HEK293 (cell line): ENCODE measurements around the gene THRA.
A peak's percentile ranks its signal among the peaks of the same experiment; 100 is the strongest.

Experiments used
- CTCF ChIA-PET: fragments of 350-600 bp; formaldehyde crosslinking; extraction: SDS; loops from one replicate; lab custom pipeline; 2021; ENCODE audit warnings: antibody characterized with exemption; lab: Yijun Ruan, JAX
- POLR2A ChIA-PET: fragments of 300-600 bp; formaldehyde crosslinking; extraction: SDS; loops from one replicate; lab custom pipeline; 2020; ENCODE audit warnings: antibody characterized with exemption, inconsistent platforms; lab: Yijun Ruan, JAX
- H3K27ac ChIP-seq: fragments of 200-500 bp; sonication (Bioruptor generic); 2 replicates; pipeline ENCODE4 v1.5.1; 2014; ENCODE audit warnings: low read depth, low read length, control low read depth, inconsistent platforms; ENCODE audit errors: extremely low read depth
- H3K36me3 ChIP-seq, 2 experiments: fragments of 200-500 bp in 1 of 2; sonication (Bioruptor generic) in 1 of 2; 1 replicate in 1 of 2; 2 replicates in 1 of 2; pipeline ENCODE4 v1.5.1; 2014 to 2017; ENCODE audit warnings: inconsistent platforms in 2 of 2, low read length in 2 of 2; ENCODE audit not compliant: control insufficient read depth in 2 of 2, insufficient read depth in 1 of 2
- H3K4me1 ChIP-seq: fragments of 200-500 bp; sonication (Bioruptor generic); 2 replicates; pipeline ENCODE4 v1.5.1; 2014; ENCODE audit warnings: mild to moderate bottlenecking, low read length, inconsistent platforms; ENCODE audit not compliant: control insufficient read depth, insufficient read depth
- H3K4me3 ChIP-seq: 2 replicates; pipeline ENCODE4 v1.5.1; 2011; ENCODE audit warnings: low read depth, mild to moderate bottlenecking, control low read depth, low read length, moderate library complexity
- H3K9me3 ChIP-seq: fragments of 200-500 bp; sonication (Bioruptor generic); 2 replicates; pipeline ENCODE4 v1.5.1; 2014; ENCODE audit warnings: low read depth, low read length, inconsistent platforms; ENCODE audit not compliant: control insufficient read depth, insufficient read depth
- EGR2 ChIP-seq: fragments of 450-650 bp; formaldehyde crosslinking; IDR thresholded peaks from 2 replicates; pipeline ENCODE4 v1.5.1; 2016; ENCODE audit warnings: low read depth, missing biosample characterization, missing genetic modification characterization
- HOXD13 ChIP-seq: sonication (generic); formaldehyde crosslinking; IDR thresholded peaks from 2 replicates; pipeline ENCODE4 v1.8.0; 2022; ENCODE audit warnings: missing genetic modification reagents, borderline replicate concordance
- KLF9 ChIP-seq: fragments of 450-650 bp; formaldehyde crosslinking; IDR thresholded peaks from 2 replicates; pipeline ENCODE4 v1.5.1; 2016; ENCODE audit warnings: missing biosample characterization, missing genetic modification characterization, low read depth
- REST ChIP-seq: fragments of 450-650 bp; formaldehyde crosslinking; IDR thresholded peaks from 2 replicates; pipeline ENCODE4 v1.5.1; 2016; ENCODE audit warnings: missing biosample characterization, missing genetic modification characterization
- SCRT1 ChIP-seq: fragments of 450-650 bp; formaldehyde crosslinking; IDR thresholded peaks from 2 replicates; pipeline ENCODE4 v1.5.1; 2016; ENCODE audit warnings: missing biosample characterization, missing genetic modification characterization, borderline replicate concordance
- SCRT2 ChIP-seq: fragments of 450-650 bp; formaldehyde crosslinking; IDR thresholded peaks from 2 replicates; pipeline ENCODE4 v1.5.1; 2016; ENCODE audit warnings: missing biosample characterization, missing genetic modification characterization
- SP7 ChIP-seq: fragments of 450-650 bp; formaldehyde crosslinking; IDR thresholded peaks from 2 replicates; pipeline ENCODE4 v1.5.1; 2016; ENCODE audit warnings: missing biosample characterization, missing genetic modification characterization
- ZBTB17 ChIP-seq: fragments of 450-650 bp; formaldehyde crosslinking; IDR thresholded peaks from 2 replicates; pipeline ENCODE4 v1.5.1; 2016; ENCODE audit warnings: missing biosample characterization, missing genetic modification characterization
- ZBTB44 ChIP-seq: fragments of 450-650 bp; IDR thresholded peaks from 2 replicates; pipeline ENCODE4 v1.5.1; 2018; ENCODE audit warnings: missing biosample characterization, mild to moderate bottlenecking, missing genetic modification characterization
- ZFHX2 ChIP-seq: fragments of 450-650 bp; formaldehyde crosslinking; conservative IDR thresholded peaks from 2 replicates; pipeline ENCODE4 v1.5.1; 2016; ENCODE audit warnings: missing biosample characterization, missing genetic modification characterization
- ZFP41 ChIP-seq: fragments of 450-650 bp; formaldehyde crosslinking; IDR thresholded peaks from 2 replicates; pipeline ENCODE4 v1.5.1; 2016; ENCODE audit warnings: missing biosample characterization, missing genetic modification characterization, borderline replicate concordance
- ZNF140 ChIP-seq: fragments of 450-650 bp; formaldehyde crosslinking; IDR thresholded peaks from 2 replicates; pipeline ENCODE4 v1.5.1; 2016; ENCODE audit warnings: missing biosample characterization, missing genetic modification characterization
- ZNF266 ChIP-seq: fragments of 450-650 bp; formaldehyde crosslinking; IDR thresholded peaks from 2 replicates; pipeline ENCODE4 v1.5.1; 2016; ENCODE audit warnings: missing biosample characterization, missing genetic modification characterization, low read depth
- ZNF558 ChIP-seq: fragments of 450-650 bp; formaldehyde crosslinking; IDR thresholded peaks from 2 replicates; pipeline ENCODE4 v1.5.1; 2016; ENCODE audit warnings: missing biosample characterization, missing genetic modification characterization
- ZNF561 ChIP-seq: fragments of 450-650 bp; IDR thresholded peaks from 2 replicates; pipeline ENCODE4 v1.5.1; 2018; ENCODE audit warnings: missing biosample characterization, missing genetic modification characterization, borderline replicate concordance
- ZNF624 ChIP-seq: fragments of 450-650 bp; formaldehyde crosslinking; IDR thresholded peaks from 2 replicates; pipeline ENCODE4 v1.5.1; 2017; ENCODE audit warnings: missing biosample characterization, missing genetic modification characterization
- ZNF837 ChIP-seq: fragments of 450-650 bp; formaldehyde crosslinking; IDR thresholded peaks from 2 replicates; pipeline ENCODE4 v1.5.1; 2016; ENCODE audit warnings: missing biosample characterization, missing genetic modification characterization
- ZXDB ChIP-seq: fragments of 450-650 bp; formaldehyde crosslinking; IDR thresholded peaks from 2 replicates; pipeline ENCODE4 v1.5.1; 2016; ENCODE audit warnings: missing biosample characterization, missing genetic modification characterization
- TF ChIP-seq, protein P1 (sequence below): fragments of 450-650 bp; formaldehyde crosslinking; IDR thresholded peaks from 2 replicates; pipeline ENCODE4 v1.5.1; 2017; ENCODE audit warnings: missing biosample characterization, missing genetic modification characterization
- TF ChIP-seq, protein P2 (sequence below): fragments of 450-650 bp; formaldehyde crosslinking; IDR thresholded peaks from 2 replicates; pipeline ENCODE4 v1.5.1; 2016; ENCODE audit warnings: missing biosample characterization, missing genetic modification characterization

THRA gene

GRCh38 chr17:40063187-40063771 lies 514 bp downstream of the THRA start (continued):
- TF ChIP-seq REST (tag by site-specific recombination) = no peak
- TF ChIP-seq HOXD13 (CRISPR knock-in tag) = no peak
- no peak for TF ChIP-seq ZNF140 (tag by site-specific recombination)
- no peak for TF ChIP-seq ZBTB17
- TF ChIP-seq, protein P1, sequence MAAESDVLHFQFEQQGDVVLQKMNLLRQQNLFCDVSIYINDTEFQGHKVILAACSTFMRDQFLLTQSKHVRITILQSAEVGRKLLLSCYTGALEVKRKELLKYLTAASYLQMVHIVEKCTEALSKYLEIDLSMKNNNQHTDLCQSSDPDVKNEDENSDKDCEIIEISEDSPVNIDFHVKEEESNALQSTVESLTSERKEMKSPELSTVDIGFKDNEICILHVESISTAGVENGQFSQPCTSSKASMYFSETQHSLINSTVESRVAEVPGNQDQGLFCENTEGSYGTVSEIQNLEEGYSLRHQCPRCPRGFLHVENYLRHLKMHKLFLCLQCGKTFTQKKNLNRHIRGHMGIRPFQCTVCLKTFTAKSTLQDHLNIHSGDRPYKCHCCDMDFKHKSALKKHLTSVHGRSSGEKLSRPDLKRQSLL (tag by site-specific recombination) = no peak
- TF ChIP-seq ZXDB (tag by site-specific recombination) = no peak
- TF ChIP-seq ZNF624 (tag by site-specific recombination) = no peak
- no peak for TF ChIP-seq ZNF837 (tag by site-specific recombination)
- TF ChIP-seq ZFP41 (tag by site-specific recombination) = no peak
- no peak for TF ChIP-seq ZNF558 (tag by site-specific recombination)
- 0 out of 2 replicates have a peak, but pooled peaks have one; percentile 35 for TF ChIP-seq ZNF561 (tag by site-specific recombination)
- no peak for TF ChIP-seq ZNF266 (tag by site-specific recombination)

DNA sequence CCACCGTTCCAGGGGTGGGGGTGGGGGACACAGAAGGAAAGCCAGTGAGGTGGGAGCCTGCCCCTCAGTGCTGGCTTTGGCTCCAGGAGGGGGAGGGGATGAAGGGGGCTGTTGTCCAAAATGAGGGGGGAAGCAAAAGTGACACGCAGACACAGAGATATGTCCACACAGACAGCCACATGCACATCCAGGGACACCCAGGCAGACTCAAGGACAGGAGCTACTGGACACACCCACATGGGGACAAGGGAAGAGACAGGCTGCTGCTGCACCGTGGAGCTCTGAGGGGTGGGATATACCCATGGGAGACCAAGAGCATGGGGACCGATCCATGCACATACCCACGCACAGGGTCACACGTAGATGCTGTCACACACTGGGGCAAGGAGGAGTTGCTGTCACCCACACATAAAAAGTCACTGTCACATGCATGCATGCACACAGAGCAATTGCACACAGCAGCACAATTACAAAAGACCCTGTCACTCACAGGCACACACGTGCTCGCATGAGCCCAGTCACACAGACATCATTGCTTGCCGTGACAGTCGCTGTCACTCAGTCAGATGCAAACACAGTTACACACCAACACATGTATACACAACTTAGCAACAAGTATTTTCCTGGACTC lies 1.3 kb downstream of the THRA start:
- Histone ChIP-seq H3K36me3 (no peaks in the 10 kb centered on the region), H3K9me3 (no peaks in the 10 kb centered on the region), H3K4me1 (peaks cover 20% of the 10 kb centered on the region), H3K27ac (no peak overlapping the region; the same call in 1 of the 2 replicates), H3K4me3 (peak overlapping the region; percentile 84)
- TF ChIP-seq, protein P2, sequence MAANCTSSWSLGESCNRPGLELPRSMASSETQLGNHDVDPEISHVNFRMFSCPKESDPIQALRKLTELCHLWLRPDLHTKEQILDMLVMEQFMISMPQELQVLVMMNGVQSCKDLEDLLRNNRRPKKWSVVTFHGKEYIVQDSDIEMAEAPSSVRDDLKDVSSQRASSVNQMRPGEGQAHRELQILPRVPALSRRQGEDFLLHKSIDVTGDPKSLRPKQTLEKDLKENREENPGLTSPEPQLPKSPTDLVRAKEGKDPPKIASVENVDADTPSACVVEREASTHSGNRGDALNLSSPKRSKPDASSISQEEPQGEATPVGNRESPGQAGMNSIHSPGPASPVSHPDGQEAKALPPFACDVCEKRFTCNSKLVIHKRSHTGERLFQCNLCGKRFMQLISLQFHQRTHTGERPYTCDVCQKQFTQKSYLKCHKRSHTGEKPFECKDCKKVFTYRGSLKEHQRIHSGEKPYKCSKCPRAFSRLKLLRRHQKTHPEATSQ = no peak
- TF ChIP-seq ZFHX2 (tag by site-specific recombination) (peak; percentile 62), SCRT1 (tag by site-specific recombination) (0 out of 2 replicates have a peak, but pooled peaks have one; percentile 16), KLF9 (peak; percentile 80), SCRT2 (tag by site-specific recombination) (peak; percentile 87), ZBTB44 (0 out of 2 replicates have a peak, but pooled peaks have one; percentile 16), EGR2 (tag by site-specific recombination) (peak; percentile 46; the same call in 1 of the 2 replicates), SP7 (no peak)
- CTCF ChIA-PET = interaction anchor here (0.7 to 10.6 kb wide), 11 partner anchors 10 to 49 kb away, joined by 4 to 166 read pairs (median 10); partner anchors contain the start of genes MED24 and NR1D1
- POLR2A ChIA-PET = interaction anchor here (0.5 to 2.4 kb wide), 11 partner anchors 9 to 104 kb away, joined by 3 to 15 read pairs (median 4); partner anchors contain the start of gene MED24
